Esophagus (tissue), 2 donors: ENCODE measurements around the gene GTF3C5. TPM values are rescaled to one million over a fixed set of nuclear protein-coding genes. Genes with fewer than 3 reads are reported as not detected.
"Not testable (repeated sequence)": the region's sequence is repeated elsewhere in the genome, so short reads cannot be mapped to it uniquely, and the experiment has no call there.

Experiments
- H3K27ac ChIP-seq, 2 donors: one replicate each; pipeline ENCODE4 v1.5.1; 2013; ENCODE audit warnings: low read depth in 2 of 2, mild to moderate bottlenecking in 2 of 2, inconsistent platforms in 1 of 2, low read length in 1 of 2, moderate library complexity in 1 of 2
- H3K27me3 ChIP-seq, 2 donors: one replicate each; pipeline ENCODE4 v1.6.1; 2013; ENCODE audit warnings: low read length in 2 of 2, control low read depth in 1 of 2, mild to moderate bottlenecking in 1 of 2; ENCODE audit not compliant: insufficient read depth in 2 of 2, control insufficient read depth in 1 of 2
- H3K36me3 ChIP-seq, 2 donors: one replicate each; pipeline ENCODE4 v1.6.1; 2013; ENCODE audit warnings: low read length in 1 of 2; ENCODE audit not compliant: control insufficient read depth in 2 of 2, insufficient read depth in 2 of 2
- H3K4me1 ChIP-seq, 2 donors: one replicate each; pipeline ENCODE4 v1.6.1; 2013; ENCODE audit warnings: low read length in 1 of 2; ENCODE audit not compliant: control insufficient read depth in 2 of 2, insufficient read depth in 2 of 2
- H3K4me3 ChIP-seq, 2 donors: one replicate each; pipeline ENCODE4 v1.5.1; 2013; ENCODE audit warnings: low read length in 2 of 2, mild to moderate bottlenecking in 2 of 2, low read depth in 1 of 2, moderate library complexity in 1 of 2
- H3K9me3 ChIP-seq, 2 donors: one replicate each; pipeline ENCODE4 v1.6.1; 2013; ENCODE audit warnings: mild to moderate bottlenecking in 2 of 2, low read depth in 1 of 2, low read length in 1 of 2, moderate library complexity in 1 of 2; ENCODE audit not compliant: control insufficient read depth in 2 of 2, insufficient read depth in 1 of 2
- WGBS, 2 donors: extraction: QIAGEN DNeasy Blood & Tissue Kit; methylation state at CpG; one replicate each; pipeline ENCODE4 v1.1.7; 2013; 5-methylcytosine and 5-hydroxymethylcytosine counted together
- polyA plus RNA-seq, 2 donors: library from polyadenylated mRNA; stranded (reverse); fragments of 200-250 nt; gene quantifications; one replicate each; pipeline ENCODE4 v1.2.3, GENCODE V29; 2013
- donor health status: healthy with polysubstance abuse.
- donor health status: Bipolar disorder and iron deficiency.

The GTF3C5 gene
- polyA plus RNA-seq, 2 donors = 46.3 to 64.0 TPM

- H3K36me3 ChIP-seq, H3K4me3 ChIP-seq, H3K27me3 ChIP-seq, H3K9me3 ChIP-seq, H3K27ac ChIP-seq, H3K4me1 ChIP-seq: not testable (repeated sequence)
- WGBS, 2 donors = 59 to 77% methylated on average over 5 to 6 of the region's 12 CpGs
Observed at GRCh38 chr9:133081957-133082644, 51.3 kb downstream of the GTF3C5 start.

- WGBS, 2 donors = 42 to 58% methylated on average over 6 to 8 of the region's 9 CpGs
- not testable (repeated sequence) for H3K27me3 ChIP-seq, H3K36me3 ChIP-seq
Observed at GRCh38 chr9:133083688-133084087, 52.9 kb downstream of the GTF3C5 start.

GRCh38 chr9:133086212-133086860, 55.5 kb downstream of the GTF3C5 start:
- H3K9me3 ChIP-seq, H3K4me1 ChIP-seq, H3K36me3 ChIP-seq, H3K27me3 ChIP-seq, H3K27ac ChIP-seq, H3K4me3 ChIP-seq: not testable (repeated sequence)
- WGBS, 2 donors = 80 to 86% methylated on average over 16 of the region's 17 CpGs

More at GRCh38 chr9:133083688-133084087, 52.9 kb downstream of the GTF3C5 start:
- H3K4me3 ChIP-seq, H3K9me3 ChIP-seq, H3K27ac ChIP-seq, H3K4me1 ChIP-seq: not testable (repeated sequence)

GRCh38 chr9:133086894-133087293, 56.1 kb downstream of the GTF3C5 start:
- 60 to 84% methylated on average over 11 to 15 of the region's 15 CpGs for WGBS, 2 donors
- Histone ChIP-seq H3K27ac (no peak overlapping the region), H3K27me3 (no peaks in the 10 kb centered on the region), H3K4me3 (no peak overlapping the region), H3K36me3 (no peaks in the 10 kb centered on the region), H3K4me1 (no peaks in the 10 kb centered on the region), H3K9me3 (no peaks in the 10 kb centered on the region)

GRCh38 chr9:133087429-133088145, 56.8 kb downstream of the GTF3C5 start:
- Histone ChIP-seq H3K4me3 (no peak overlapping the region), H3K27ac (no peak overlapping the region), H3K9me3 (no peaks in the 10 kb centered on the region), H3K27me3 (no peaks in the 10 kb centered on the region), H3K4me1 (no peaks in the 10 kb centered on the region), H3K36me3 (no peaks in the 10 kb centered on the region)
- 66 to 69% methylated on average over 7 of the region's 7 CpGs for WGBS, 2 donors

- Histone ChIP-seq H3K4me3 (no peak overlapping the region), H3K4me1 (no peaks in the 10 kb centered on the region), H3K36me3 (no peaks in the 10 kb centered on the region), H3K27ac (no peak overlapping the region), H3K27me3 (no peaks in the 10 kb centered on the region), H3K9me3 (no peaks in the 10 kb centered on the region)
- 80 to 92% methylated on average over 10 of the region's 10 CpGs for WGBS, 2 donors
Observed at GRCh38 chr9:133088146-133088750, 57.5 kb downstream of the GTF3C5 start.

GRCh38 chr9:133088756-133089155, 58.0 kb downstream of the GTF3C5 start:
- Histone ChIP-seq H3K4me3 (no peak overlapping the region), H3K9me3 (no peaks in the 10 kb centered on the region), H3K36me3 (no peaks in the 10 kb centered on the region), H3K27me3 (no peaks in the 10 kb centered on the region), H3K27ac (peak overlapping the region in 1 of 2 donors; percentile 36), H3K4me1 (no peaks in the 10 kb centered on the region)
- 77 to 90% methylated on average over 7 of the region's 7 CpGs for WGBS, 2 donors

GRCh38 chr9:133089271-133089671, 58.5 kb downstream of the GTF3C5 start:
- 59 to 79% methylated on average over 6 of the region's 6 CpGs for WGBS, 2 donors
- Histone ChIP-seq H3K4me1 (no peaks in the 10 kb centered on the region), H3K27ac (peak overlapping the region in 1 of 2 donors; percentile 36), H3K27me3 (no peaks in the 10 kb centered on the region), H3K4me3 (no peak overlapping the region), H3K9me3 (no peaks in the 10 kb centered on the region), H3K36me3 (no peaks in the 10 kb centered on the region)

- Histone ChIP-seq H3K36me3 (no peaks in the 10 kb centered on the region), H3K9me3 (no peaks in the 10 kb centered on the region), H3K4me1 (no peaks in the 10 kb centered on the region), H3K27me3 (no peaks in the 10 kb centered on the region), H3K27ac (no peak overlapping the region), H3K4me3 (no peak overlapping the region)
- WGBS, 2 donors = 62 to 80% methylated on average over 6 of the region's 6 CpGs
Observed at GRCh38 chr9:133090187-133090586, 59.4 kb downstream of the GTF3C5 start.
